Immature natural killer cell (primary cell): ENCODE data around the gene EIF3F. TPM values are rescaled to one million over a fixed set of nuclear protein-coding genes. Genes with fewer than 3 reads are reported as not detected.
A peak's percentile ranks its signal among the peaks of the same experiment; 100 is the strongest.
"Not testable (repeated sequence)": the region's sequence is repeated elsewhere in the genome, so short reads cannot be mapped to it uniquely, and the experiment has no call there.

Experiments
- DNase-seq, 3 donors: peaks; one replicate each; pipeline ENCODE4 v3.0.0; 2022; ENCODE audit warnings: mixed read lengths in 1 of 3
- H3K27ac Mint-ChIP-seq, 6 donors: one replicate each; pipeline ENCODE4 v1.8.0; 2020; ENCODE audit warnings: mixed read lengths in 6 of 6, mild to moderate bottlenecking in 5 of 6, inconsistent platforms in 4 of 6, moderate library complexity in 3 of 6
- H3K27me3 Mint-ChIP-seq, 3 donors: one replicate each; pipeline ENCODE4 v1.8.0; 2020 to 2021; ENCODE audit warnings: low read depth in 3 of 3, mild to moderate bottlenecking in 3 of 3, mixed read lengths in 3 of 3, moderate library complexity in 3 of 3, inconsistent platforms in 1 of 3
- H3K36me3 Mint-ChIP-seq, 3 donors: one replicate each; pipeline ENCODE4 v1.8.0; 2020; ENCODE audit warnings: mixed read lengths in 3 of 3, inconsistent platforms in 2 of 3, mild to moderate bottlenecking in 2 of 3
- H3K4me1 Mint-ChIP-seq, 2 donors: one replicate each; pipeline ENCODE4 v1.8.0; 2020; ENCODE audit warnings: inconsistent platforms in 2 of 2, mild to moderate bottlenecking in 2 of 2, mixed read lengths in 2 of 2, moderate library complexity in 1 of 2
- H3K4me3 Mint-ChIP-seq, 5 donors: one replicate each; pipeline ENCODE4 v1.8.0; 2020; ENCODE audit warnings: mild to moderate bottlenecking in 5 of 5, mixed read lengths in 5 of 5, inconsistent platforms in 3 of 5, moderate library complexity in 3 of 5
- H3K9me3 Mint-ChIP-seq, 6 donors: one replicate each; pipeline ENCODE4 v1.8.0; 2020; ENCODE audit warnings: mild to moderate bottlenecking in 6 of 6, mixed read lengths in 6 of 6, inconsistent platforms in 4 of 6, moderate library complexity in 3 of 6
- polyA plus RNA-seq, 3 donors: library from polyadenylated mRNA; unstranded; fragments of 300-500 nt; fragmentation: Illumina TruSeq; gene quantifications; one replicate each; pipeline ENCODE4 v1.2.3, GENCODE V29; 2021

Gene EIF3F
- polyA plus RNA-seq, 3 donors from 2014 or later = 242 to 305 (median 262) TPM

GRCh38 chr11:7971846-7972245, 15.3 kb upstream of the EIF3F start:
- Mint-ChIP-seq H3K4me3 (no peak overlapping the region), H3K27me3 (peaks cover under 1 to 14% (median 7%) of the 10 kb centered on the region in 3 donors), H3K27ac (no peak overlapping the region), H3K36me3 (no peaks in the 10 kb centered on the region), H3K9me3 (no peaks in the 10 kb centered on the region), H3K4me1 (no peaks in the 10 kb centered on the region)
- no peak for DNase-seq

- Mint-ChIP-seq H3K27me3 (peaks cover 2 to 9% (median 6%) of the 10 kb centered on the region in 3 donors), H3K27ac (no peak overlapping the region), H3K4me3 (no peak overlapping the region), H3K9me3 (no peaks in the 10 kb centered on the region), H3K36me3 (no peaks in the 10 kb centered on the region), H3K4me1 (no peaks in the 10 kb centered on the region)
- no peak for DNase-seq
Observed at GRCh38 chr11:7973011-7973410, 14.1 kb upstream of the EIF3F start.

- no peak overlapping the region for H3K4me3 Mint-ChIP-seq
- H3K27ac Mint-ChIP-seq = no peak overlapping the region
Observed at GRCh38 chr11:7974668-7975067, 12.5 kb upstream of the EIF3F start.

GRCh38 chr11:7977232-7977917, 9.8 kb upstream of the EIF3F start:
- Mint-ChIP-seq H3K36me3 (no peaks in the 10 kb centered on the region), H3K4me3 (no peak overlapping the region)

More at GRCh38 chr11:7974668-7975067, 12.5 kb upstream of the EIF3F start:
- DNase-seq = no peak
- Mint-ChIP-seq H3K27me3 (peaks cover 2 to 6% (median 4%) of the 10 kb centered on the region in 3 donors), H3K9me3 (no peaks in the 10 kb centered on the region), H3K36me3 (no peaks in the 10 kb centered on the region), H3K4me1 (no peaks in the 10 kb centered on the region)

GRCh38 chr11:7981619-7982157, 5.4 kb upstream of the EIF3F start:
- H3K27ac Mint-ChIP-seq = no peak overlapping the region
- H3K4me1 Mint-ChIP-seq = peaks cover 6 to 10% of the 10 kb centered on the region in 2 donors
- no peaks in the 10 kb centered on the region for H3K36me3 Mint-ChIP-seq
- DNase-seq = no peak
- H3K27me3 Mint-ChIP-seq = peaks cover 0 to 4% (median 2%) of the 10 kb centered on the region in 3 donors
- no peak overlapping the region for H3K4me3 Mint-ChIP-seq
- no peaks in the 10 kb centered on the region for H3K9me3 Mint-ChIP-seq

More at GRCh38 chr11:7977232-7977917, 9.8 kb upstream of the EIF3F start:
- no peak overlapping the region for H3K27ac Mint-ChIP-seq
- no peaks in the 10 kb centered on the region for H3K9me3 Mint-ChIP-seq
- no peak for DNase-seq
- H3K27me3 Mint-ChIP-seq = peaks cover 2 to 6% (median 4%) of the 10 kb centered on the region in 3 donors
- H3K4me1 Mint-ChIP-seq = no peaks in the 10 kb centered on the region

- peaks cover 0 to 4% (median 3%) of the 10 kb centered on the region in 3 donors for H3K27me3 Mint-ChIP-seq
- no peak for DNase-seq
- no peaks in the 10 kb centered on the region for H3K36me3 Mint-ChIP-seq
- H3K27ac Mint-ChIP-seq = no peak overlapping the region
- H3K4me1 Mint-ChIP-seq = peaks cover 11 to 18% of the 10 kb centered on the region in 2 donors
- H3K4me3 Mint-ChIP-seq = no peak overlapping the region
- H3K9me3 Mint-ChIP-seq = no peaks in the 10 kb centered on the region
Observed at GRCh38 chr11:7982582-7983119, 4.5 kb upstream of the EIF3F start.

GRCh38 chr11:7983832-7984590, 3.1 kb upstream of the EIF3F start:
- DNase-seq = no peak
- Mint-ChIP-seq H3K9me3 (no peaks in the 10 kb centered on the region), H3K27ac (no peak overlapping the region)

GRCh38 chr11:7987560-7987883, 385 bp downstream of the EIF3F start:
- Mint-ChIP-seq H3K4me1 (peaks cover 40 to 55% of the 10 kb centered on the region in 2 donors), H3K27ac (peak overlapping the region; percentile 77 to 97 (median 90)), H3K4me3 (peak overlapping the region; percentile 88 to 99 (median 90)), H3K36me3 (peaks cover 3 to 14% (median 4%) of the 10 kb centered on the region in 3 donors)
- not testable (repeated sequence) for H3K9me3 Mint-ChIP-seq, H3K27me3 Mint-ChIP-seq, DNase-seq

More at GRCh38 chr11:7983832-7984590, 3.1 kb upstream of the EIF3F start:
- Mint-ChIP-seq H3K4me1 (peaks cover 24 to 31% of the 10 kb centered on the region in 2 donors), H3K4me3 (no peak overlapping the region), H3K36me3 (peaks cover 0 to 3% (median 3%) of the 10 kb centered on the region in 3 donors), H3K27me3 (peaks cover 0 to 4% (median 3%) of the 10 kb centered on the region in 3 donors)

- peaks cover 0 to 1% (median 0%) of the 10 kb centered on the region in 3 donors for H3K27me3 Mint-ChIP-seq
- peaks cover 8 to 33% of the 10 kb centered on the region in 2 donors for H3K4me1 Mint-ChIP-seq
- no peaks in the 10 kb centered on the region for H3K9me3 Mint-ChIP-seq
- no peak overlapping the region for H3K27ac Mint-ChIP-seq
- peaks cover 28 to 70% (median 49%) of the 10 kb centered on the region in 3 donors for H3K36me3 Mint-ChIP-seq
- no peak overlapping the region for H3K4me3 Mint-ChIP-seq
- DNase-seq = no peak
Observed at GRCh38 chr11:7994581-7995278, 7.6 kb downstream of the EIF3F start.

GRCh38 chr11:7999795-8000194, 12.7 kb downstream of the EIF3F start:
- Mint-ChIP-seq H3K4me3 (no peak overlapping the region), H3K9me3 (no peaks in the 10 kb centered on the region), H3K27ac (peak overlapping the region in 1 of 6 donors; percentile 41), H3K4me1 (peaks cover 0 to 6% of the 10 kb centered on the region in 2 donors), H3K36me3 (peaks cover 19 to 49% (median 37%) of the 10 kb centered on the region in 3 donors), H3K27me3 (peaks cover 0 to 2% (median 0%) of the 10 kb centered on the region in 3 donors)
- DNase-seq = no peak

- Mint-ChIP-seq H3K4me1 (peaks cover 0 to under 1% of the 10 kb centered on the region in 2 donors), H3K27ac (no peak overlapping the region), H3K36me3 (peaks cover 18 to 43% (median 31%) of the 10 kb centered on the region in 3 donors), H3K4me3 (no peak overlapping the region), H3K27me3 (peaks cover 0 to 2% (median under 1%) of the 10 kb centered on the region in 3 donors), H3K9me3 (no peaks in the 10 kb centered on the region)
- DNase-seq = no peak
Observed at GRCh38 chr11:8000390-8000789, 13.3 kb downstream of the EIF3F start.

GRCh38 chr11:8002676-8003075, 15.5 kb downstream of the EIF3F start:
- Mint-ChIP-seq H3K9me3 (no peaks in the 10 kb centered on the region), H3K27ac (peak overlapping the region in 1 of 6 donors; percentile 46), H3K4me3 (no peak overlapping the region), H3K27me3 (peaks cover 0 to 3% (median 2%) of the 10 kb centered on the region in 3 donors), H3K36me3 (peaks cover 7 to 20% (median 10%) of the 10 kb centered on the region in 3 donors), H3K4me1 (no peaks in the 10 kb centered on the region)
- no peak for DNase-seq

GRCh38 chr11:8003187-8003586, 16.1 kb downstream of the EIF3F start:
- no peak for DNase-seq
- H3K9me3 Mint-ChIP-seq = no peaks in the 10 kb centered on the region
- H3K4me1 Mint-ChIP-seq = no peaks in the 10 kb centered on the region
- peaks cover 6 to 17% (median 9%) of the 10 kb centered on the region in 3 donors for H3K36me3 Mint-ChIP-seq
- H3K27me3 Mint-ChIP-seq = peaks cover 0 to 3% (median 2%) of the 10 kb centered on the region in 3 donors
- H3K4me3 Mint-ChIP-seq = no peak overlapping the region
- H3K27ac Mint-ChIP-seq = no peak overlapping the region
